Mesothelial cell of epicardium (in vitro differentiated cells): ENCODE data around the gene ENO1. TPM values are rescaled to one million over a fixed set of nuclear protein-coding genes. Genes with fewer than 3 reads are reported as not detected.
A peak's percentile ranks its signal among the peaks of the same experiment; 100 is the strongest.
"Not testable (repeated sequence)": the region's sequence is repeated elsewhere in the genome, so short reads cannot be mapped to it uniquely, and the experiment has no call there.

Experiments used
- DNase-seq, 2 experiments: peaks; one replicate each; pipeline ENCODE4 v3.0.0; 2021; ENCODE audit warnings: low spot score in 2 of 2; ENCODE audit not compliant: unreplicated experiment in 2 of 2
- H3K27ac Mint-ChIP-seq: 2 replicates; pipeline ENCODE4 v1.8.0; 2021; ENCODE audit warnings: mixed read lengths
- H3K27me3 Mint-ChIP-seq: 2 replicates; pipeline ENCODE4 v1.8.0; 2021; ENCODE audit warnings: low read depth, mixed read lengths
- H3K36me3 Mint-ChIP-seq: 2 replicates; pipeline ENCODE4 v1.8.0; 2021; ENCODE audit warnings: mixed read lengths
- H3K4me1 Mint-ChIP-seq: 2 replicates; pipeline ENCODE4 v1.8.0; 2021; ENCODE audit warnings: mixed read lengths
- H3K4me3 Mint-ChIP-seq: 2 replicates; pipeline ENCODE4 v1.8.0; 2021; ENCODE audit warnings: mild to moderate bottlenecking, moderate library complexity, mixed read lengths
- H3K9me3 Mint-ChIP-seq: 2 replicates; pipeline ENCODE4 v1.8.0; 2021; ENCODE audit warnings: mixed read lengths
- CTCF ChIP-seq: fragments of 200-600 bp; sonication (generic); IDR thresholded peaks from one replicate; pipeline ENCODE4 v1.5.0; 2021; ENCODE audit warnings: antibody characterized with exemption; ENCODE audit not compliant: unreplicated experiment
- total RNA-seq: library from RNA; stranded (reverse); gene quantifications from 3 replicates; pipeline ENCODE4 v1.2.1, GENCODE V29; 2021

ENO1 gene
- total RNA-seq, 1 donor from 2014 or later: 1,030 TPM

- Mint-ChIP-seq H3K27me3 (no peaks in the 10 kb centered on the region), H3K9me3 (no peaks in the 10 kb centered on the region), H3K4me3 (no peak overlapping the region), H3K36me3 (no peaks in the 10 kb centered on the region), H3K27ac (peak overlapping the region; percentile 76), H3K4me1 (peaks cover 33% of the 10 kb centered on the region)
- TF ChIP-seq CTCF: no peak
- no peak for DNase-seq
These were observed 24.3 kb upstream of the ENO1 start for GRCh38 chr1:8902765-8903164.

DNA sequence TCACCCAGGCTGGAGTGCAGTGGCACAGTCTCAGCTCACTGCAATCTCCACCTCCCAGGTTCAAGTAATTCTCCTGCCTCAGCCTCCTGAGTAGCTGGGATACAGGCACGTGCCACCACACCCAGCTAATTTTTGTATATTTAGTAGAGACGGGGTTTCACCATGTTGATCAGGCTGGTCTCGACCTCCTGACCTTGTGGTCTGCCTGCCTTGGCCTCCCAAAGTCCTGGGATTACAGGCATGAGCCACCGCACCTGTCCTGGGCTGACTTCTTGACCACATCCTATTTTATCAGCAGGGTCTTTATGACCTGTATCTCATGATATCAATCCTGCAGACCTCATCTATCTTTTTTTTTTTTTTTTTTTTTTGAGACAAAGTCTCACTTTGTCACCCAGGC, 22.2 kb upstream of the ENO1 start:
- H3K4me3 Mint-ChIP-seq, H3K9me3 Mint-ChIP-seq, DNase-seq, H3K27me3 Mint-ChIP-seq, H3K27ac Mint-ChIP-seq, H3K36me3 Mint-ChIP-seq: not testable (repeated sequence)
- H3K4me1 Mint-ChIP-seq: peaks cover 26% of the 10 kb centered on the region

DNA sequence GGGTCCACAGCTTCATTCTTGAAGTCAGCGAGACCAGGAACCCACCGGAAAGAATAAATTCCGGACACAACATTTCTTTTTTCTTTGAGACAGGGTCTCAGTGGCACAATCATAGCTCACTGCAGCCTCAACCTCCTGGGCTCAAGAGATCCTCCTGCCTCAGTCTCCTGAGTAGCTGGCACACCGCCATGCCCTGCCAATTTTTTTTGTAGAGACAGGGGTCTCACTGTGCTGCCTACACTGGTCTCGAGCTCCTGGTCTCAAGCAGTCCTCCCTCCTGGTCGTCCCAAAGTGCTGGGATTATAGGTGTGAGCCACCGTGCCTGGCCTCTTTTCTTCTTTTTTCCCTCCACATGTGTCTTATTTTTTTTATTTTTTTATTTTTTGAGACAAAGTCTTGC, 20.6 kb upstream of the ENO1 start:
- peaks cover 16% of the 10 kb centered on the region for H3K4me1 Mint-ChIP-seq
- H3K27me3 Mint-ChIP-seq: no peaks in the 10 kb centered on the region
- H3K9me3 Mint-ChIP-seq: no peaks in the 10 kb centered on the region
- H3K4me3 Mint-ChIP-seq: no peak overlapping the region
- TF ChIP-seq CTCF: no peak
- no peak for DNase-seq
- no peaks in the 10 kb centered on the region for H3K36me3 Mint-ChIP-seq
- H3K27ac Mint-ChIP-seq: no peak overlapping the region

DNA sequence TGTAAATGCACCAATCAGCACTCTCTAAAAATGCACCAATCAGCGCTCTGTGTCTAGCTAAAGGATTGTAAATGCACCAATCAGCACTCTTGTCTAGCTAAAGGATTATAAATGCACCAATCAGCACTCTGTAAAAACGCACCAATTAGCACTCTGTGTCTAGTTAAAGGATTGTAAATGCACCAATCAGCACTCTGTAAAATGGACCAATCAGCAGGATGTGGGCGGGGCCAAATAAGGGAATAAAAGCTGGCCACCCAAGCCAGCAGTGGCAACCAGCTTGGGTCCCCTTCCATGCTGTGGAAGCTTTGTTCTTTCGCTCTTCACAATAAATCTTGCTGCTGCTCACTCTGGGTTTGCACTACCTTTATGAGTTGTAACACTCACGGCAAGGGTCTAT, 19.9 kb upstream of the ENO1 start:
- not testable (repeated sequence) for H3K4me3 Mint-ChIP-seq, DNase-seq, H3K27ac Mint-ChIP-seq, H3K27me3 Mint-ChIP-seq, H3K9me3 Mint-ChIP-seq, H3K36me3 Mint-ChIP-seq
- peaks cover 12% of the 10 kb centered on the region for H3K4me1 Mint-ChIP-seq

GRCh38 chr1:8897505-8897904, 19.0 kb upstream of the ENO1 start:
- DNase-seq, H3K27me3 Mint-ChIP-seq, H3K9me3 Mint-ChIP-seq: not testable (repeated sequence)

GRCh38 chr1:8896775-8897174, 18.3 kb upstream of the ENO1 start:
- not testable (repeated sequence) for H3K9me3 Mint-ChIP-seq, H3K4me1 Mint-ChIP-seq, H3K4me3 Mint-ChIP-seq, H3K36me3 Mint-ChIP-seq, H3K27ac Mint-ChIP-seq, DNase-seq, H3K27me3 Mint-ChIP-seq

More at GRCh38 chr1:8897505-8897904, 19.0 kb upstream of the ENO1 start:
- H3K27ac Mint-ChIP-seq, H3K4me3 Mint-ChIP-seq, H3K4me1 Mint-ChIP-seq, H3K36me3 Mint-ChIP-seq: not testable (repeated sequence)

- DNase-seq: no peak
- H3K9me3 Mint-ChIP-seq: no peaks in the 10 kb centered on the region
- peak overlapping the region; percentile 9 for H3K27ac Mint-ChIP-seq
- no peak overlapping the region for H3K4me3 Mint-ChIP-seq
- no peaks in the 10 kb centered on the region for H3K27me3 Mint-ChIP-seq
- H3K36me3 Mint-ChIP-seq: no peaks in the 10 kb centered on the region
- no peak for TF ChIP-seq CTCF
- peaks cover 19% of the 10 kb centered on the region for H3K4me1 Mint-ChIP-seq
These were observed 13.5 kb upstream of the ENO1 start for GRCh38 chr1:8892026-8892425.

GRCh38 chr1:8891401-8891800, 12.9 kb upstream of the ENO1 start:
- H3K27me3 Mint-ChIP-seq: no peaks in the 10 kb centered on the region
- no peaks in the 10 kb centered on the region for H3K9me3 Mint-ChIP-seq
- peak overlapping the region; percentile 9 for H3K27ac Mint-ChIP-seq
- H3K4me3 Mint-ChIP-seq: no peak overlapping the region
- peaks cover 19% of the 10 kb centered on the region for H3K4me1 Mint-ChIP-seq
- H3K36me3 Mint-ChIP-seq: no peaks in the 10 kb centered on the region
- TF ChIP-seq CTCF: no peak
- DNase-seq: no peak
